HG02870 (cell line): ENCODE measurements around the gene CATSPER1.
"Not testable (repeated sequence)": the region's sequence is repeated elsewhere in the genome, so short reads cannot be mapped to it uniquely, and the experiment has no call there.

Experiments used
- ATAC-seq: cut with Tn5 transposase; IDR thresholded peaks from one replicate; pipeline ENCODE4 v1.9.1; 2021; ENCODE audit warnings: mild to moderate bottlenecking, moderate library complexity; ENCODE audit not compliant: unreplicated experiment

CATSPER1 gene

GRCh38 chr11:66020618-66021357, 5.5 kb downstream of the CATSPER1 start:
- ATAC-seq: no peak

DNA sequence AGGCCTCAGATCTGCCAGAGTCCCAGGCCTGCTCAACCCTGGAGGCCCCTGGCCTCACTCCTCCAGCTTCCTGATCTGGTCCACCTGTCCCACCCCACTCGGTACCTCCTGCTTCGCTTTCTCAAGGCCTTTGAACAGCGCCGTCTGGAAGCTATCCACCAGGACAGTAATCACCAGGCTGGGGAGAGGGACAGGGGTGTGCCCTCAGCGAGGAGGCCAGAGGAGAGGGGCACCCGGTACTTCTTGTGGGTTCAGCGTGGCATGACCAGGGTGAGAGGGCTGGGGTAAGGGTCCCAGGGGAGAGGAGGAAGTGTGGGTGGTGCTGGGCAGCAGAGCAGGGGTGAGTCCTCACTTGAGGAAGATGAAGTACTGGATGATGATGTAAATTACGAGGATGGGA, 6.1 kb downstream of the CATSPER1 start:
- no peak for ATAC-seq

DNA sequence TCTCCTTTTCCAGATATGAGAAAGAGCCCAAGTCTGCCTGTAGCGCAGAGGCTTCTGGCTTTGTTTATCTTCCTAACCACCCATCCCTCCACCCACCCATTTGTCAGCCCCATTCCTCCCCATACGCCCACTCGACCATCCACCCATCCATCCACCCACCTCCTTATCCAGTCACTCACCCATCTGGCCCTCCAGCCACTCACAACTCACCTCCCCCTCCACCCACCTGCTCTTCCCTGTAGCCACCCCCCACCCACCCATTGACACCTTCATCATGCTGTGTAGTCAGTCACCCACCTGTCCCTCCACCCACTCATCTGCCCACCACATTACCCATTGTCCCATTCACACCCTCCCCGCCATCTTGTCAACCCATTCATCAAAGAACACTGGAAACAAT, 9.0 kb downstream of the CATSPER1 start:
- ATAC-seq: no peak

GRCh38 chr11:66016793-66017177, 9.5 kb downstream of the CATSPER1 start:
- no peak for ATAC-seq

- ATAC-seq: no peak
Measured at GRCh38 chr11:66015936-66016792, 10.1 kb downstream of the CATSPER1 start.

GRCh38 chr11:66015454-66015881, 10.8 kb downstream of the CATSPER1 start:
- no peak for ATAC-seq

DNA sequence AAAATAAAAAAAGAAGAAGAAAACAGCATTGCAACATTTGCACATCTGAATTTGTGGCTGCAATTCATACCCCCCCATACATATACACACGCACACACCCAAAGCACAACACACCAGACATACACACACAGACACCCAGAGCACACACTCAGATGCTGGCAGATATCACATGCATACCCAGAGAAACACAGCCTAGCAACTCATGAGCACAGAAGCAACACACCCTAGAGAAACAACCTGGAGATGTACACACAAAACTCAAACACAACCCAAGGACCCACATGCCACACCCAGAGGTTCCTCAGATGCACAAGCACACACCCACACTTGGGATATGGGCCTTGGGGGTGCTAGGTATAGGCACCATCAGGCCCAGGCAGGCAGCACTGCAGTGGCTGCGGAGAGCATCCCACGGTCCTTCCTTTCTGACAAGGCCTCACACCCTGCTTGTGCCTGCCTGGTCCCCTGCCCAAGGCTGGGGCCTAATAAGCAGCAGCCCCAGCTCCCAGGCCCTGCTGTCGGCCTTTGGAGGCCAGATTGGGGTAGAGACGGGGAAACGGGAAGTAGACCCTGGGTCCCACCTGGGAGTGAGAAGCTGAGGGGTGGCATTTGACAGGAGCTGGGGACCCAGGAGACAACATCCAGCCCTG, 11.3 kb downstream of the CATSPER1 start:
- no peak for ATAC-seq

- no peak for ATAC-seq
Measured at GRCh38 chr11:66013762-66014100, 12.5 kb downstream of the CATSPER1 start.

DNA sequence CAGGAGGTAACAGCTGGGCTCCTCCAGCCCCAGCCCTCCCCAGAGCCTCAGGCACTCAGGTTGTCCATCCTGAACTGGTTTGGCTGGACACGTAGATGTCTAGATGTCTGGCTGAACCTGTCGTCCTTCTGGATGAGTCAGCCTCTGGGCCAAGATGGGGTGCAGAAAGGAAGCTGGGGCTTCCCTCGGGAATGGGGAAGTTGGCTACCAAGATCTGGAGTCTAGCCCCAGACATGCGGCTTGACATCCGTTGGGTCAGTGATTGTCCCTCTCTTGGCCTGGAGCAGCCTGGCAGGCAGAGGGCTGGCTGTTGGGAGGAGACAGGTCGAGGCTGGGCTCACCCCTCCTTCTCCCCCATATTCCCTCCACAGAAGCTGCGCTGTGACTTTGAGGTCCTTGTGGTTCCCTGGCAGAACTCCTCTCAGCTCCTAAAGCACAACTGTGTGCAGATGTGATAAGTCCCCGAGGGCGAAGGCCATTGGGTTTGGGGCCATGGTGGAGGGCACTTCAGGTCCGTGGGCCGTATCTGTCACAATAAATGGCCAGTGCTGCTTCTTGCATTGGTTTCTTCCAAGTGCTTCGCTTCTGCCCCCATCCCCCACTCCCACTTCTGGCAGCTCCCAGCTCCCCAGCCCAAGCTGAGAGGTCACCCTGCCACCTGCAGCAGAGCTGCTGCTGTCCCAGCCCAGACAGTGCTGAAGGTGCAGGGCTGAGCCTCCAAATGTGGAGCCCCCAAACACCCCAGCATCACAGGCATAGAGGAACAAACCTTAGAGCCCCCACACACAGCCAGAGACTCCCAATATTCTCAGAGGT, 13.1 kb downstream of the CATSPER1 start:
- ATAC-seq: no peak

- no peak for ATAC-seq
Measured at GRCh38 chr11:66012371-66012945, 13.8 kb downstream of the CATSPER1 start.

GRCh38 chr11:66011785-66012303, 14.4 kb downstream of the CATSPER1 start, which contains the start of gene CST6:
CST6 (plus strand) TSS chr11:66012008; CDS start chr11:66012045, 37 bp downstream.
- no peak for ATAC-seq

DNA sequence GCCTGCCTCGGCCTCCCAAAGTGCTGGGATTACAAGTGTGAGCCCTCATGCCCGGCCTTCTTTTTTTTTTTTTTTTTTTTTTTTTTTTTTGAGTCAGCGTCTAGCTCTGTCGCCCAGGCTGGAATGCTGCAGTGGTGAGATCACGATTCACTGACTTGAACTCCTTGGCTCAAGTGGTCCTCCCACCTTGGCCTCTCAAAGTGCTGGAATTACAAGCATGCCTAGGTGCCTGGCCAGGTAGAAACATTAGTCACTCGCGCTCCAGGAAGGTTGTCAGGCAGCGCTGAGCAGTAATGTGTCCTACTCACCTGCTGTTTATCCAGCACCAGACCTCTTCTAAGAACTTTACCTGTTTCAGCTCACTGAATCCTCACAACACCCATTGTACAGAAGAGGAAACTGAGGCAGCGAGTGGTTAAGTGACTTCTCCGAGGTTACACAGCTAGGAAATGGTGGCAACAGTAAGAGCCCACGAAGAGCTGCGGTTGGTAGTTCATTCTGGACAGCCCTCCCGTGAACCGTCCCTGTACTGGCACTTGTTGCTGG, 15.0 kb downstream of the CATSPER1 start:
- ATAC-seq: no peak

GRCh38 chr11:66010036-66010435, 16.2 kb downstream of the CATSPER1 start:
- not testable (repeated sequence) for ATAC-seq

- no peak for ATAC-seq
Measured at GRCh38 chr11:66008468-66009101, 17.7 kb downstream of the CATSPER1 start.

DNA sequence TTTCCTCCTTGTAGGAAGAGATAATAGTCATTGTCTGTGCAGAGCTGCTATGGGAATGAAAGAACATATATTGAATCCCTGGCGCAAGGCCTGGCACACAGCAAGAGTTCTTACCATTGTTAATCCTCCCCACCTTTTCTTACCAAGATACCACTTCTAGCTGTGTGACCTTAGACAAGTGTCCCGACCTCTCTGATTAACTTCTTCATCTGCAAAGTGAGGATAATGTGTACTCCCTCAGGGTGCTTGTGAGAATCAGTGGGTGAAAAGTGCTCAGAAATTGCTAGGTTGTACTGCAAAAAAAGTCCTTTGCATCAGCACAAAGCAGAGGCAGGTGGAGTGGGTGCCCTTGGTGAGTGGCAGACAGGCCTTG, 18.2 kb downstream of the CATSPER1 start:
- ATAC-seq: no peak

DNA sequence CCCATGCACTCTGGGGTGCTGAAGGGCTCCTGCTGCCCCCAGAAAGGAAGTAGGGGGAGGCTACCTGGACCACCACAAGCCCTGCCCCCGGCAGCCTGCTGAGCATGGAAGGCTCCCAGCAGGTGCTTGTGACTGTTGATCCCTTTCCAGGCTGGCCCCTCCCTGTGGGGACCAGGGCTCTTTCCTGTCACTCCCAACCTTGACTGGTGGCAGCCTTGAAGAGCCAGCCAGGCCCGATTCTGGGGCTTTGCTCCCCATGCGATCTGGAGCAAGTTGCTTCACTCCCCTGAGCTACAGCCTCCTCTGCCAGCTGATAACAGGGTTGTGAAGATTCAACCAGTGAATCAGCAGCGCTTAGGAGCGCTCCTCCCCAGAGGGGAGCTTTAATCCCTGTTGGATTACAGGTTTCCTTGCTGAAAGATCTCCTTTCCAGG, 19.1 kb downstream of the CATSPER1 start:
- ATAC-seq: no peak

DNA sequence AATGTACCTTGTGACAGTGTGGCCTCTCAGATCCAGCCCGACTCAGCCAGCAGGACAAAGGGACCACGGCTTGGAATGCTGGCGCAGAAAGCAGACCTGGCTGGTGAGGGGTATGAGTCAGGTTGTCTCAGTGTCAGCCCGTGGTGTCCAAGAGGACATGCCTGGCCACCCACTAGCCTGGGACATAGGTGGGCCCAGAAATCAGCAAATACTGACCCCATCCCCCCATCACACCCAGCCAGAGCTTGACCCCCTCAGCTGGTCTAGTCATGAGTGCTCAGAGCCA, 19.4 kb downstream of the CATSPER1 start:
- no peak for ATAC-seq

GRCh38 chr11:66006134-66006890, 20.0 kb downstream of the CATSPER1 start:
- no peak for ATAC-seq

GRCh38 chr11:66004186-66004585, 22.1 kb downstream of the CATSPER1 start:
- ATAC-seq: no peak
